Lower leg skin (tissue), 3 donors: Measurements from ENCODE around the gene GPR25.

Experiments used
- POLR2A ChIP-seq, 2 donors: fragments of 450-650 bp; IDR thresholded peaks; one replicate each; pipeline ENCODE4 v1.6.1; 2016 to 2017; ENCODE audit warnings: antibody characterized with exemption in 2 of 2, mild to moderate bottlenecking in 1 of 2, moderate library complexity in 1 of 2
- TF ChIP-seq, protein P1 (sequence below), 3 donors: fragments of 450-650 bp; IDR thresholded peaks; one replicate each; pipeline ENCODE4 v1.5.1; 2016; ENCODE audit warnings: antibody characterized with exemption in 3 of 3, mild to moderate bottlenecking in 3 of 3, moderate library complexity in 2 of 3

DNA sequence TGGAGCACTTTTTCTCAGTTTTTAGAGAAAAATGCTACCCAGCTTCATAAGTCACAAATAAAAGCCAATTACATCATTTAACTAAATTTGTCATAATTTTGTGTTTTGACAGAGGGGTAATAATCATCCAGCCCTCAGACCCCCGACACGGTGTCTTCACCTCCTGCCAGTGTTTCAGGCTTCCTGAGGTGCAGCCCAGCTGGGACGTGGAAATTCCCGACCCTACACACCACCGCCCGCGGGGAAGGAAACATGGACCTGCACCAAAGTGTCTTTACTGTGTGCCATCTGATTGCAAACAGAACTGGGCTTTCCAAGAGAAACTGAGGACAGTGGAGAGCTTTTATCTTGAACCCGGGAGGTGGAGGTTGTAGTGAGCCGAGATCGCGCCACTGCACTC, 14.3 kb downstream of the GPR25 start:
- TF ChIP-seq, protein P1, sequence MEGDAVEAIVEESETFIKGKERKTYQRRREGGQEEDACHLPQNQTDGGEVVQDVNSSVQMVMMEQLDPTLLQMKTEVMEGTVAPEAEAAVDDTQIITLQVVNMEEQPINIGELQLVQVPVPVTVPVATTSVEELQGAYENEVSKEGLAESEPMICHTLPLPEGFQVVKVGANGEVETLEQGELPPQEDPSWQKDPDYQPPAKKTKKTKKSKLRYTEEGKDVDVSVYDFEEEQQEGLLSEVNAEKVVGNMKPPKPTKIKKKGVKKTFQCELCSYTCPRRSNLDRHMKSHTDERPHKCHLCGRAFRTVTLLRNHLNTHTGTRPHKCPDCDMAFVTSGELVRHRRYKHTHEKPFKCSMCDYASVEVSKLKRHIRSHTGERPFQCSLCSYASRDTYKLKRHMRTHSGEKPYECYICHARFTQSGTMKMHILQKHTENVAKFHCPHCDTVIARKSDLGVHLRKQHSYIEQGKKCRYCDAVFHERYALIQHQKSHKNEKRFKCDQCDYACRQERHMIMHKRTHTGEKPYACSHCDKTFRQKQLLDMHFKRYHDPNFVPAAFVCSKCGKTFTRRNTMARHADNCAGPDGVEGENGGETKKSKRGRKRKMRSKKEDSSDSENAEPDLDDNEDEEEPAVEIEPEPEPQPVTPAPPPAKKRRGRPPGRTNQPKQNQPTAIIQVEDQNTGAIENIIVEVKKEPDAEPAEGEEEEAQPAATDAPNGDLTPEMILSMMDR (IDR thresholded peaks at IDR 0.05): no peak
- TF ChIP-seq POLR2A (IDR thresholded peaks at IDR 0.05): no peak
